Gastroesophageal sphincter (tissue), 4 donors: ENCODE results near the gene KCNIP4. TPM values are rescaled to one million over a fixed set of nuclear protein-coding genes. Genes with fewer than 3 reads are reported as not detected.

Experiments
- ATAC-seq: fragments of 150-250 bp; one replicate; pipeline ENCODE4 v1.9.1; 2016; ENCODE audit warnings: mild to moderate bottlenecking, moderate library complexity
- H3K27ac ChIP-seq, 4 donors: fragments of 200-600 bp; sonication (generic) in 3 of 4; 1 replicate in 3 of 4; 2 replicates in 1 of 4; pipeline ENCODE4 v1.5.1; 2016 to 2019
- H3K27me3 ChIP-seq: fragments of 200-600 bp; sonication (generic); one replicate; pipeline ENCODE4 v1.5.1; 2019
- H3K36me3 ChIP-seq, 2 donors: fragments of 200-600 bp; sonication (generic); one replicate each; pipeline ENCODE4 v1.5.1; 2019; ENCODE audit warnings: control low read depth in 1 of 2
- H3K4me1 ChIP-seq, 3 donors: fragments of 200-600 bp; sonication (generic); 1 replicate in 2 of 3; 2 replicates in 1 of 3; pipeline ENCODE4 v1.5.1; 2016 to 2019; ENCODE audit warnings: control low read depth in 2 of 3
- H3K4me3 ChIP-seq, 2 donors: fragments of 200-600 bp; sonication (generic); one replicate each; pipeline ENCODE4 v1.5.1; 2019; ENCODE audit warnings: mild to moderate bottlenecking in 1 of 2, moderate library complexity in 1 of 2
- H3K9me3 ChIP-seq, 3 donors: fragments of 200-600 bp; sonication (generic); one replicate each; pipeline ENCODE4 v1.5.1; 2017 to 2019; ENCODE audit warnings: control low read depth in 2 of 3
- EP300 ChIP-seq: sonication (generic); formaldehyde crosslinking; IDR thresholded peaks from one replicate; pipeline ENCODE4 v1.6.1; 2017; ENCODE audit warnings: antibody characterized with exemption, mild to moderate bottlenecking
- POLR2A ChIP-seq, 2 donors: fragments of 450-650 bp; IDR thresholded peaks; one replicate each; pipeline ENCODE4 v1.6.1; 2017; ENCODE audit warnings: antibody characterized with exemption in 2 of 2, mild to moderate bottlenecking in 2 of 2, moderate library complexity in 1 of 2
- POLR2AphosphoS5 ChIP-seq: sonication (generic); formaldehyde crosslinking; IDR thresholded peaks from one replicate; pipeline ENCODE4 v1.6.1; 2017; ENCODE audit warnings: antibody characterized with exemption
- WGBS, 2 donors: methylation state at CpG; one replicate each; pipeline ENCODE4 v1.1.5; 2018; ENCODE audit warnings: low coverage in 1 of 2; 5-methylcytosine and 5-hydroxymethylcytosine counted together
- total RNA-seq, 4 donors: library from RNA; depleted of rRNA; stranded (reverse); fragments of >200 nt; gene quantifications; one replicate each; pipeline ENCODE4 v1.1.0, GENCODE V29; 2016
- TF ChIP-seq, protein P1 (sequence below), 4 experiments: fragments of 200-600 bp in 2 of 4; fragments of 450-650 bp in 2 of 4; sonication (generic) in 1 of 4; IDR thresholded peaks; one replicate each; pipeline ENCODE4 v1.5.1; 2017 to 2019; ENCODE audit warnings: antibody characterized with exemption in 4 of 4, mild to moderate bottlenecking in 2 of 4, moderate library complexity in 2 of 4

KCNIP4 gene
- total RNA-seq, 4 donors from 2014 or later = 0.23 to 0.59 (median 0.54) TPM; not detected in 1

DNA sequence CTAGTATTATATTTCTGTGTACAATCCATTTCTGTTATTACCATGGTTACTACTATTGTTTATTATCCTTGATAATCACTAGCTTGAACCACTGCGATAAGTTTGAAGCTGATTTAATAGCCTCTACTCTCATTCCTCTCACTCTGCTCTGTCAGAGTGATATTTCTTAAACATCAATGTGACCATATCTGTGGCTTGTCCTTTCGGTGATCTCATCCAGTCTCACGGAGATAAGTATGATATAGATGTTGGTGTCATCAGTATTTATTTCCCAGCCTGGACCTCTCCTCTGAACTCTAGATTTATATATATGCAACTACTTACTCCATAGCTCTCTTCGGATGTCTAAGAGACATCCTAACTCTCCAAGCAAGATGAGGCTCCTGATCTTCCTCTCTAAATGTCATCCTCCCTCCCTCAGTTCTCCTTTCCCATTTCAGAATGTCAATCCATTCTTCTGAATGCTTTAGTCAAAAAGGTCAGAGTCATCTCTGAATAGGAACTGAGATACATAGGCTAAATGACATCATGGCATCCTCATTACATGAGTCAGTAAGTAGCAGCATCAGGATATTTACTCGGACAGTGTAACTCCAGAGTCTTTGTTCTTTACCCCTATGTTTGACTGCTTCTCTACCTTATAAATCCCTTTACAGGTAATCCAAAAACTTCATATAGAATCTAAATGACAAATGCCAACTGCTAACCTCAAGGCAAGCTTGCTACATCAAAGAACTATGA, 1118.8 kb downstream of the KCNIP4 start:
- ATAC-seq = no peak
- Histone ChIP-seq H3K27ac (no peak overlapping the region), H3K4me1 (no peaks in the 10 kb centered on the region), H3K36me3 (no peaks in the 10 kb centered on the region), H3K27me3 (no peaks in the 10 kb centered on the region), H3K9me3 (no peaks in the 10 kb centered on the region), H3K4me3 (no peak overlapping the region)
- 60% methylated on average over 5 of the region's 5 CpGs for WGBS, 2 donors
- TF ChIP-seq, protein P1, sequence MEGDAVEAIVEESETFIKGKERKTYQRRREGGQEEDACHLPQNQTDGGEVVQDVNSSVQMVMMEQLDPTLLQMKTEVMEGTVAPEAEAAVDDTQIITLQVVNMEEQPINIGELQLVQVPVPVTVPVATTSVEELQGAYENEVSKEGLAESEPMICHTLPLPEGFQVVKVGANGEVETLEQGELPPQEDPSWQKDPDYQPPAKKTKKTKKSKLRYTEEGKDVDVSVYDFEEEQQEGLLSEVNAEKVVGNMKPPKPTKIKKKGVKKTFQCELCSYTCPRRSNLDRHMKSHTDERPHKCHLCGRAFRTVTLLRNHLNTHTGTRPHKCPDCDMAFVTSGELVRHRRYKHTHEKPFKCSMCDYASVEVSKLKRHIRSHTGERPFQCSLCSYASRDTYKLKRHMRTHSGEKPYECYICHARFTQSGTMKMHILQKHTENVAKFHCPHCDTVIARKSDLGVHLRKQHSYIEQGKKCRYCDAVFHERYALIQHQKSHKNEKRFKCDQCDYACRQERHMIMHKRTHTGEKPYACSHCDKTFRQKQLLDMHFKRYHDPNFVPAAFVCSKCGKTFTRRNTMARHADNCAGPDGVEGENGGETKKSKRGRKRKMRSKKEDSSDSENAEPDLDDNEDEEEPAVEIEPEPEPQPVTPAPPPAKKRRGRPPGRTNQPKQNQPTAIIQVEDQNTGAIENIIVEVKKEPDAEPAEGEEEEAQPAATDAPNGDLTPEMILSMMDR (IDR thresholded peaks at IDR 0.05) = no peak
- TF ChIP-seq POLR2A (IDR thresholded peaks at IDR 0.05) (no peak), EP300 (no peak), POLR2AphosphoS5 (no peak)

DNA sequence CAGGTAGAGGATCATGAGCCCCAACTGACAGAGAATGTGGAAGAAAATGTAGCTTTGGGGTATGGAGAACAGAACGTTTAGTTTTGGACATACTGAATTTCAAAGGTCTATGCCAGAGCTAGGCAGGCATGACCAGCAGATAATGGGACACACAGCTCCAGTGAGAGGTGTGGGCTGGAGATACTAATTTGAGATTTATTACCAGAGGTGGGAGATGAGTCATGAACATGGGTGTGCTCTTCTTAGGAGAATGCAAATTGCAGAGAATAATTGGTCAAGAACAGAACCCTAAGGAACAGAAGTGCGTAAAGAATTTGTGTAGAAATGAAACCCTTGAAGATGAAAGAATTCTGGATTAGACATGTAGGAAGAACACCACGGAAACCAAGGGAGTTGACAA, 1123.1 kb downstream of the KCNIP4 start:
- H3K9me3 ChIP-seq = no peaks in the 10 kb centered on the region
- H3K4me1 ChIP-seq = no peaks in the 10 kb centered on the region
- no peak overlapping the region for H3K27ac ChIP-seq
- WGBS, 2 donors = 74 to 91% methylated on average over 3 of the region's 3 CpGs
- H3K36me3 ChIP-seq = no peaks in the 10 kb centered on the region
- no peak overlapping the region for H3K4me3 ChIP-seq
- TF ChIP-seq, protein P1 (IDR thresholded peaks at IDR 0.05) = no peak
- TF ChIP-seq EP300 (no peak), POLR2A (IDR thresholded peaks at IDR 0.05) (no peak)
- no peak for ATAC-seq
- no peaks in the 10 kb centered on the region for H3K27me3 ChIP-seq

DNA sequence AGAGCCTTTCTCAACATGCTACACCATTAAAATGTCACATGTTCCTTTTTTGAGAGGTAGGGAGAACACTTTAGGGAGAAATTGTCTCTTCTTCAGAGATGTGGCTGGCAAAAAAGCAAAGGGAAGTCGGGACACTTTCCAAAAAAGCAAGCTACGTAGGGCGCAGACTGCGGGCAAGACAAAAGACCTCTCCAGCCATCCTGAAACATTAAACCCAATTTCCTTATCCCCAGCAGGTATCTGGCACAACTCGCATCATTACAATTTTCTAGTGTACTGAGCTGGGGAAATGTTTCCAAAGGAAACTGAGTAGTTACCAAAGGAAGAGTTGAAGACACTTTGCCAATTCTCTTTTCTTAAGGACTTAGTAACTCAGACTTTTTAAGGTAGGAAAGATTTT, 1132.3 kb downstream of the KCNIP4 start:
- no peak overlapping the region for H3K27ac ChIP-seq
- H3K9me3 ChIP-seq = no peaks in the 10 kb centered on the region
- H3K36me3 ChIP-seq = no peaks in the 10 kb centered on the region
- H3K4me1 ChIP-seq = peaks cover 0 to 9% (median 0%) of the 10 kb centered on the region in 3 donors
- no peak for ATAC-seq
- WGBS, 2 donors = 83 to 90% methylated on average over 2 to 5 of the region's 5 CpGs
- H3K27me3 ChIP-seq = no peaks in the 10 kb centered on the region
- TF ChIP-seq EP300 (no peak), POLR2A (IDR thresholded peaks at IDR 0.05) (no peak), POLR2AphosphoS5 (no peak)
- TF ChIP-seq, protein P1 (IDR thresholded peaks at IDR 0.05) = no peak
- H3K4me3 ChIP-seq = no peak overlapping the region

DNA sequence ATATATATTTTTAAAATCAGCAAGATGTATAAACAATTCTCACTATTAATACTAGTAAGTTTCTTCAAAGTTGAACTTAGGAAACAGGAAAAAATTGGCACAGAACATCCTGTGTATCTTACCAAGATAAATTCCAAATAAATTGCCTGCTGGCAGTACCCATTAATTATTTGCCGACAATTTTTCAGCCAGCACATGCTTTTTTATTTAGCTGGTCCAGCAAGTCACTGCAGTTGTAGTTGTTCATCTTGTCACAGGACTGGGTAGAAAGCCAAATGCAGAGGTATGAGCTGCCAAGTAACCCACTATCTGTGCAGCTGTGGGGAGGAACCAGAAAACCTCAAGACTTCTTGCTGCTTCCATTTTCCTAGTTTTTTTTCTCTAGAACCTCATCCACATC, 1134.9 kb downstream of the KCNIP4 start:
- no peak overlapping the region for H3K27ac ChIP-seq
- 14 to 21% methylated on average over 1 of the region's 1 CpG for WGBS, 2 donors
- no peaks in the 10 kb centered on the region for H3K27me3 ChIP-seq
- no peak overlapping the region for H3K4me3 ChIP-seq
- H3K36me3 ChIP-seq = no peaks in the 10 kb centered on the region
- H3K9me3 ChIP-seq = no peaks in the 10 kb centered on the region
- TF ChIP-seq POLR2AphosphoS5 (peak; percentile 40), EP300 (no peak), POLR2A (IDR thresholded peaks at IDR 0.05) (no peak)
- TF ChIP-seq, protein P1 (IDR thresholded peaks at IDR 0.05) = no peak
- ATAC-seq = no peak
- peaks cover 0 to 9% (median 0%) of the 10 kb centered on the region in 3 donors for H3K4me1 ChIP-seq

DNA sequence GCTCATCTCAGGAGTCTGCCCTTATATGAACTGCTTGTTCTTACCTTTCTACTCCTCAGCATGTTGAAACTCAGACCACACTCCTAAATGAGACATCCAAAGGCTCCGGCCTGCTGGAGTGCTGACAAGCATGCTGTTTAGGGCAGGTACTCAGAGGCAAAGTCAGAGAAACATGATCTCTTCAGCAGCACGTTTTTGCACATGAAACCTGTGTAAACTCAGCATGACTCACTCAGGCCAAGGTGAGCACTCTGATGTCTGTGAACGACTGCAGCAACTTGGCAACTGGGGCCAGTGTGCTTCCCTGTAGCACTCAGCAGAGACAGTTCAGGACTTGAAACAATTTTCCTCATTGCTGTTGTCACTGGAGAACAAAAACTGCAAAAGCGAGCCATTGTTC, 1138.8 kb downstream of the KCNIP4 start:
- TF ChIP-seq POLR2A (IDR thresholded peaks at IDR 0.05) (no peak), EP300 (no peak), POLR2AphosphoS5 (no peak)
- TF ChIP-seq, protein P1 (IDR thresholded peaks at IDR 0.05) = no peak
- Histone ChIP-seq H3K27me3 (no peaks in the 10 kb centered on the region), H3K9me3 (no peaks in the 10 kb centered on the region), H3K27ac (no peak overlapping the region), H3K36me3 (no peaks in the 10 kb centered on the region), H3K4me1 (peaks cover 0 to 9% (median 0%) of the 10 kb centered on the region in 3 donors), H3K4me3 (no peak overlapping the region)
- no peak for ATAC-seq
- WGBS, 2 donors = 42 to 74% methylated on average over 2 to 4 of the region's 4 CpGs
